Measurements from ENCODE around the gene SP6.

GRCh38 chr17:47847341-47848197 is 3.4 kb downstream of the SP6 start:
- TF ChIP-seq POLR2A (IDR thresholded peaks at IDR 0.05) = no peak
- TF ChIP-seq, protein P1, sequence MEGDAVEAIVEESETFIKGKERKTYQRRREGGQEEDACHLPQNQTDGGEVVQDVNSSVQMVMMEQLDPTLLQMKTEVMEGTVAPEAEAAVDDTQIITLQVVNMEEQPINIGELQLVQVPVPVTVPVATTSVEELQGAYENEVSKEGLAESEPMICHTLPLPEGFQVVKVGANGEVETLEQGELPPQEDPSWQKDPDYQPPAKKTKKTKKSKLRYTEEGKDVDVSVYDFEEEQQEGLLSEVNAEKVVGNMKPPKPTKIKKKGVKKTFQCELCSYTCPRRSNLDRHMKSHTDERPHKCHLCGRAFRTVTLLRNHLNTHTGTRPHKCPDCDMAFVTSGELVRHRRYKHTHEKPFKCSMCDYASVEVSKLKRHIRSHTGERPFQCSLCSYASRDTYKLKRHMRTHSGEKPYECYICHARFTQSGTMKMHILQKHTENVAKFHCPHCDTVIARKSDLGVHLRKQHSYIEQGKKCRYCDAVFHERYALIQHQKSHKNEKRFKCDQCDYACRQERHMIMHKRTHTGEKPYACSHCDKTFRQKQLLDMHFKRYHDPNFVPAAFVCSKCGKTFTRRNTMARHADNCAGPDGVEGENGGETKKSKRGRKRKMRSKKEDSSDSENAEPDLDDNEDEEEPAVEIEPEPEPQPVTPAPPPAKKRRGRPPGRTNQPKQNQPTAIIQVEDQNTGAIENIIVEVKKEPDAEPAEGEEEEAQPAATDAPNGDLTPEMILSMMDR (IDR thresholded peaks at IDR 0.05) = peak in 2 of 5 experiments; percentile 18 to 20
- no peak for TF ChIP-seq EP300 (IDR thresholded peaks at IDR 0.05)
